ENCODE results near the gene OSTN. TPM values are rescaled to one million over a fixed set of nuclear protein-coding genes. Genes with fewer than 3 reads are reported as not detected.
A peak's percentile ranks its signal among the peaks of the same experiment; 100 is the strongest.
"Not testable (repeated sequence)": the region's sequence is repeated elsewhere in the genome, so short reads cannot be mapped to it uniquely, and the experiment has no call there.

Gene OSTN
- total and polyA plus RNA-seq, 5 donors = 0.06 to 1.1 (median 0.18) TPM; not detected in 1

GRCh38 chr3:191234216-191234615 is 35.2 kb downstream of the OSTN start:
- no peak overlapping the region for H3K4me3 ChIP-seq (ENCODE audit: low read length)
- no peaks in the 10 kb centered on the region for H3K4me1 ChIP-seq (ENCODE audit: control insufficient read depth, insufficient read depth, low read length)
- no peaks in the 10 kb centered on the region for H3K27me3 ChIP-seq (ENCODE audit: control insufficient read depth, insufficient read depth)
- no peak overlapping the region for H3K27ac ChIP-seq (ENCODE audit: low read length)
- 98% methylated on average over 9 of the region's 9 CpGs for WGBS
- DNase-seq (no peak), ATAC-seq (no peak)
- intact Hi-C loops (cut with DNase I) = no loop called here
- no peaks in the 10 kb centered on the region for H3K9me3 ChIP-seq (ENCODE audit: control insufficient read depth, low read length)

GRCh38 chr3:191235331-191236314 is 36.6 kb downstream of the OSTN start:
- H3K4me1 ChIP-seq (ENCODE audit: control insufficient read depth, insufficient read depth, low read length) = no peaks in the 10 kb centered on the region
- intact Hi-C loops (cut with DNase I) = no loop called here
- no peak for DNase-seq
- H3K9me3 ChIP-seq (ENCODE audit: control insufficient read depth, low read length) = no peaks in the 10 kb centered on the region
- no peaks in the 10 kb centered on the region for H3K27me3 ChIP-seq (ENCODE audit: control insufficient read depth, insufficient read depth)
- no peak overlapping the region for H3K27ac ChIP-seq (ENCODE audit: low read length)
- H3K4me3 ChIP-seq (ENCODE audit: low read length) = no peak overlapping the region
- WGBS = 73% methylated on average over 4 of the region's 4 CpGs
- ATAC-seq = no peak

- ATAC-seq (no peak), DNase-seq (no peak)
- no peak overlapping the region for H3K4me3 ChIP-seq (ENCODE audit: low read length)
- no peaks in the 10 kb centered on the region for H3K9me3 ChIP-seq (ENCODE audit: control insufficient read depth, low read length)
- no peak overlapping the region for H3K27ac ChIP-seq (ENCODE audit: low read length)
- H3K4me1 ChIP-seq (ENCODE audit: control insufficient read depth, insufficient read depth, low read length) = no peaks in the 10 kb centered on the region
- H3K27me3 ChIP-seq (ENCODE audit: control insufficient read depth, insufficient read depth) = no peaks in the 10 kb centered on the region
- 70% methylated on average over 3 of the region's 3 CpGs for WGBS
- intact Hi-C loops (cut with DNase I) = no loop called here
Measured at GRCh38 chr3:191236646-191237045, 37.6 kb downstream of the OSTN start.

GRCh38 chr3:191237047-191237882 is 38.2 kb downstream of the OSTN start:
- H3K27ac ChIP-seq (ENCODE audit: low read length) = no peak overlapping the region
- ATAC-seq (no peak), DNase-seq (no peak)
- intact Hi-C loops (cut with DNase I) = no loop called here
- no peak overlapping the region for H3K4me3 ChIP-seq (ENCODE audit: low read length)
- WGBS = 92% methylated on average over 5 of the region's 5 CpGs
- H3K4me1 ChIP-seq (ENCODE audit: control insufficient read depth, insufficient read depth, low read length) = no peaks in the 10 kb centered on the region
- H3K9me3 ChIP-seq (ENCODE audit: control insufficient read depth, low read length) = no peaks in the 10 kb centered on the region
- H3K27me3 ChIP-seq (ENCODE audit: control insufficient read depth, insufficient read depth) = no peaks in the 10 kb centered on the region

GRCh38 chr3:191238321-191238817 is 39.3 kb downstream of the OSTN start:
- H3K9me3 ChIP-seq (ENCODE audit: control insufficient read depth, low read length) = no peaks in the 10 kb centered on the region
- no peak for DNase-seq
- peak in 1 of 2 donors; percentile 72 for ATAC-seq
- WGBS = 51% methylated on average over 4 of the region's 4 CpGs
- no peaks in the 10 kb centered on the region for H3K27me3 ChIP-seq (ENCODE audit: control insufficient read depth, insufficient read depth)
- no peak overlapping the region for H3K4me3 ChIP-seq (ENCODE audit: low read length)
- H3K4me1 ChIP-seq (ENCODE audit: control insufficient read depth, insufficient read depth, low read length) = no peaks in the 10 kb centered on the region
- no peak overlapping the region for H3K27ac ChIP-seq (ENCODE audit: low read length)
- intact Hi-C loops (cut with DNase I) = no loop called here

GRCh38 chr3:191239407-191240031 is 40.5 kb downstream of the OSTN start:
- Histone ChIP-seq H3K27ac (ENCODE audit: low read length) (no peak overlapping the region), H3K27me3 (ENCODE audit: control insufficient read depth, insufficient read depth) (no peaks in the 10 kb centered on the region), H3K4me3 (ENCODE audit: low read length) (no peak overlapping the region), H3K9me3 (ENCODE audit: control insufficient read depth, low read length) (no peaks in the 10 kb centered on the region), H3K4me1 (ENCODE audit: control insufficient read depth, insufficient read depth, low read length) (no peaks in the 10 kb centered on the region)
- ATAC-seq (peak in 1 of 2 donors; percentile 51), DNase-seq (no peak)
- intact Hi-C loops (cut with DNase I) = loop anchor here in 2 of 4 donors (10.0 kb wide), 2 partner anchors 145 to 155 kb away; no protein-coding TSS in a partner anchor
- 59% methylated on average over 1 of the region's 1 CpG for WGBS

- no peaks in the 10 kb centered on the region for H3K9me3 ChIP-seq (ENCODE audit: control insufficient read depth, low read length)
- ATAC-seq = peak in 1 of 2 donors; percentile 62
- H3K27me3 ChIP-seq (ENCODE audit: control insufficient read depth, insufficient read depth) = no peaks in the 10 kb centered on the region
- H3K27ac ChIP-seq (ENCODE audit: low read length) = no peak overlapping the region
- H3K4me3 ChIP-seq (ENCODE audit: low read length) = no peak overlapping the region
- peak in 2 of 3 donors; percentile 22 to 49 for DNase-seq
- 62% methylated on average over 5 of the region's 5 CpGs for whole genome bisulfite sequencing
- intact Hi-C loops (cut with DNase I) = loop anchor here in 2 of 4 donors (10.0 kb wide), 2 partner anchors 144 to 154 kb away; no protein-coding TSS in a partner anchor
- no peaks in the 10 kb centered on the region for H3K4me1 ChIP-seq (ENCODE audit: control insufficient read depth, insufficient read depth, low read length)
Measured at GRCh38 chr3:191240486-191240885, 41.4 kb downstream of the OSTN start.

- no peaks in the 10 kb centered on the region for H3K9me3 ChIP-seq (ENCODE audit: control insufficient read depth, low read length)
- no peaks in the 10 kb centered on the region for H3K4me1 ChIP-seq (ENCODE audit: control insufficient read depth, insufficient read depth, low read length)
- DNase-seq (no peak), ATAC-seq (no peak)
- no peak overlapping the region for H3K4me3 ChIP-seq (ENCODE audit: low read length)
- WGBS = 11% methylated on average over 2 of the region's 2 CpGs
- no peaks in the 10 kb centered on the region for H3K27me3 ChIP-seq (ENCODE audit: control insufficient read depth, insufficient read depth)
- no peak overlapping the region for H3K27ac ChIP-seq (ENCODE audit: low read length)
- intact Hi-C loops (cut with DNase I) = loop anchor here in 2 of 4 donors (10.0 kb wide), 2 partner anchors 140 to 150 kb away; no protein-coding TSS in a partner anchor
Measured at GRCh38 chr3:191244242-191244867, 45.3 kb downstream of the OSTN start.

GRCh38 chr3:191246034-191246433 is 47.0 kb downstream of the OSTN start:
- intact Hi-C loops (cut with DNase I) = loop anchor here in 2 of 4 donors (5.0 to 10.0 kb wide), 3 partner anchors 76 to 149 kb away; no protein-coding TSS in a partner anchor

GRCh38 chr3:191246630-191247029 is 47.6 kb downstream of the OSTN start:
- Histone ChIP-seq H3K27me3 (ENCODE audit: control insufficient read depth, insufficient read depth) (no peaks in the 10 kb centered on the region), H3K27ac (ENCODE audit: low read length) (no peak overlapping the region), H3K9me3 (ENCODE audit: control insufficient read depth, low read length) (no peaks in the 10 kb centered on the region), H3K4me3 (ENCODE audit: low read length) (no peak overlapping the region), H3K4me1 (ENCODE audit: control insufficient read depth, insufficient read depth, low read length) (no peaks in the 10 kb centered on the region)
- ATAC-seq (no peak), DNase-seq (no peak)
- intact Hi-C loops (cut with DNase I) = loop anchor here in 2 of 4 donors (5.0 to 10.0 kb wide), 3 partner anchors 76 to 148 kb away; no protein-coding TSS in a partner anchor
- WGBS = 95% methylated on average over 1 of the region's 1 CpG

More at GRCh38 chr3:191246034-191246433, 47.0 kb downstream of the OSTN start:
- DNase-seq (peak in 1 of 3 donors; percentile 50), ATAC-seq (peak; percentile 48 to 54)
- 70% methylated on average over 5 of the region's 5 CpGs for WGBS
- H3K4me1 ChIP-seq (ENCODE audit: control insufficient read depth, insufficient read depth, low read length); H3K27me3 ChIP-seq (ENCODE audit: control insufficient read depth, insufficient read depth); H3K4me3 ChIP-seq (ENCODE audit: low read length); H3K9me3 ChIP-seq (ENCODE audit: control insufficient read depth, low read length); H3K27ac ChIP-seq (ENCODE audit: low read length): not testable (repeated sequence)
